Suprapubic skin (tissue), 3 donors: Measurements from ENCODE around the gene B3GALT6.

Experiments
- POLR2A ChIP-seq, 2 donors: fragments of 450-650 bp; IDR thresholded peaks; one replicate each; pipeline ENCODE4 v1.6.1; 2017; ENCODE audit warnings: antibody characterized with exemption in 2 of 2, mild to moderate bottlenecking in 2 of 2, moderate library complexity in 2 of 2
- TF ChIP-seq, protein P1 (sequence below), 2 donors: fragments of 200-600 bp in 1 of 2; fragments of 450-650 bp in 1 of 2; sonication (generic) in 1 of 2; IDR thresholded peaks; one replicate each; pipeline ENCODE4 v1.5.1; 2016 to 2019; ENCODE audit warnings: antibody characterized with exemption in 2 of 2, mild to moderate bottlenecking in 1 of 2, moderate library complexity in 1 of 2

DNA sequence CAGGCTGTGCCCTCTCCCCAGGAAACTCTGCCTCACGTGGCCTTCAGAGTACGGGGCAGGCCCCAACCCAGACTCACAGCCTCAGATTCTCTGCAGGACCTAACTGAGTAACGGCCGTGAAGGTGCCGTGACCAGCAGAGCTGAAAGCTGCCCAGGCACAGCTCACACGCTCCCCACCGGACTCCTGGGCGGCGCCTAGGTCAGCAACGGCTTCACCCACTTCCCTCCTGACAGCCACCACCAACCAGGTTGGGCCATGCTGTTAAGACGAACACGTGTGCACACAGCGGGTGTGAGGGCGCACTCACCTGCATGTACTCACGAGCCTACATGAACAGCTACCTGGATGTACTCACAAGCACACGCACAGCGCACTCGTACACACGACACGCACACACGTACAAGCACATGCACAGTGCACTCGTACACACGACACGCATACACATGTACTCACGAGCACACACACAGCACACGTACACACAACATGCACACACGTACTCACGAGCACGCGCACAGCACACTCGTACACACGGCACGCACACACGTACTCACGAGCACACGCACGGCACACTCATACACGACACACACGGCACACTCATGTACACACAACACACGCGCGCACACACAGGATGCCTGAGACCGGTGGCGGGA lies 9.3 kb upstream of the B3GALT6 start:
- TF ChIP-seq POLR2A (IDR thresholded peaks at IDR 0.05) = no peak
- TF ChIP-seq, protein P1, sequence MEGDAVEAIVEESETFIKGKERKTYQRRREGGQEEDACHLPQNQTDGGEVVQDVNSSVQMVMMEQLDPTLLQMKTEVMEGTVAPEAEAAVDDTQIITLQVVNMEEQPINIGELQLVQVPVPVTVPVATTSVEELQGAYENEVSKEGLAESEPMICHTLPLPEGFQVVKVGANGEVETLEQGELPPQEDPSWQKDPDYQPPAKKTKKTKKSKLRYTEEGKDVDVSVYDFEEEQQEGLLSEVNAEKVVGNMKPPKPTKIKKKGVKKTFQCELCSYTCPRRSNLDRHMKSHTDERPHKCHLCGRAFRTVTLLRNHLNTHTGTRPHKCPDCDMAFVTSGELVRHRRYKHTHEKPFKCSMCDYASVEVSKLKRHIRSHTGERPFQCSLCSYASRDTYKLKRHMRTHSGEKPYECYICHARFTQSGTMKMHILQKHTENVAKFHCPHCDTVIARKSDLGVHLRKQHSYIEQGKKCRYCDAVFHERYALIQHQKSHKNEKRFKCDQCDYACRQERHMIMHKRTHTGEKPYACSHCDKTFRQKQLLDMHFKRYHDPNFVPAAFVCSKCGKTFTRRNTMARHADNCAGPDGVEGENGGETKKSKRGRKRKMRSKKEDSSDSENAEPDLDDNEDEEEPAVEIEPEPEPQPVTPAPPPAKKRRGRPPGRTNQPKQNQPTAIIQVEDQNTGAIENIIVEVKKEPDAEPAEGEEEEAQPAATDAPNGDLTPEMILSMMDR (IDR thresholded peaks at IDR 0.05) = no peak
